Heart left ventricle (tissue), 16 donors: ENCODE results near the gene HNF1A. TPM values are rescaled to one million over a fixed set of nuclear protein-coding genes. Genes with fewer than 3 reads are reported as not detected.

Source experiments
- ATAC-seq, 4 donors: fragments of 200-7000 bp; cut with Tn5 transposase; one replicate each; pipeline ENCODE4 v1.9.1; 2020 to 2022; ENCODE audit warnings: moderate library complexity in 4 of 4, mild to moderate bottlenecking in 3 of 4, moderate number of reproducible peaks in 1 of 4
- DNase-seq, 5 donors: peaks; one replicate each; pipeline ENCODE4 v3.0.0-alpha.2; 2020
- H3K27ac ChIP-seq, 12 donors: fragments of 200-600 bp; sonication (generic) in 4 of 12; one replicate each; pipeline versions ENCODE4 v1.5.0 to v1.8.0; 2016 to 2022; ENCODE audit warnings: mild to moderate bottlenecking in 2 of 12
- H3K27me3 ChIP-seq, 9 donors: fragments of 200-600 bp; sonication (generic) in 2 of 9; one replicate each; pipeline versions ENCODE4 v1.5.1 to v1.8.0; 2016 to 2022; ENCODE audit warnings: mild to moderate bottlenecking in 3 of 9
- H3K36me3 ChIP-seq, 9 donors: fragments of 200-600 bp; sonication (generic) in 2 of 9; one replicate each; pipeline versions ENCODE4 v1.5.0 to v1.8.0; 2018 to 2022; ENCODE audit warnings: mild to moderate bottlenecking in 2 of 9
- H3K4me1 ChIP-seq, 12 donors: fragments of 200-600 bp; sonication (generic) in 4 of 12; one replicate each; pipeline versions ENCODE4 v1.5.0 to v1.8.0; 2016 to 2022; ENCODE audit warnings: mild to moderate bottlenecking in 3 of 12
- H3K4me3 ChIP-seq, 12 donors: fragments of 200-600 bp; sonication (generic) in 4 of 12; one replicate each; pipeline versions ENCODE4 v1.5.0 to v1.8.0; 2017 to 2022; ENCODE audit warnings: mild to moderate bottlenecking in 9 of 12, moderate library complexity in 4 of 12
- H3K9me3 ChIP-seq, 12 donors: fragments of 200-600 bp; sonication (generic) in 4 of 12; one replicate each; pipeline versions ENCODE4 v1.5.0 to v1.8.0; 2016 to 2022; ENCODE audit warnings: mild to moderate bottlenecking in 1 of 12
- POLR2A ChIP-seq, 2 donors: fragments of 450-650 bp; IDR thresholded peaks; one replicate each; pipeline ENCODE4 v1.6.1; 2017; ENCODE audit warnings: antibody characterized with exemption in 2 of 2, mild to moderate bottlenecking in 2 of 2, moderate library complexity in 2 of 2
- WGBS, 4 donors: extraction: QIAGEN DNeasy Blood & Tissue Kit in 2 of 4; methylation state at CpG; one replicate each; pipeline versions ENCODE4 v1.1.5 to v1.1.7; 2013 to 2018; 5-methylcytosine and 5-hydroxymethylcytosine counted together
- intact Hi-C, 10 donors: fragments of 100-400 bp; cut with DNase I; formaldehyde crosslinking; loops; one replicate each; pipeline versions ENCODE4 v1.11.1 to v1.14.2; 2022
- polyA plus RNA-seq, 2 donors: library from polyadenylated mRNA; stranded (reverse); fragments of 200-250 nt; gene quantifications; one replicate each; pipeline ENCODE4 v1.2.3, GENCODE V29; 2013
- total RNA-seq, 9 donors: library from RNA; depleted of rRNA in 2 of 9; stranded (reverse); fragments of >200 nt in 2 of 9; fragmentation: NEBNext Ultra II Directional in 3 of 9; extraction: Animal tissue kit (Norgen Biotek cat#: 25700) in 3 of 9; gene quantifications; one replicate each; pipeline versions ENCODE4 v1.1.0 to v1.2.4, GENCODE V29; 2016 to 2023
- TF ChIP-seq, protein P1 (sequence below), 12 donors: fragments of 200-600 bp; sonication (generic) in 4 of 12; IDR thresholded peaks; one replicate each; pipeline versions ENCODE4 v1.5.0 to v1.8.0; 2018 to 2022; ENCODE audit warnings: antibody characterized with exemption in 12 of 12, mild to moderate bottlenecking in 5 of 12
- donor health status: ischemic (EF 13 %, LVEDD 7.1; RV severe dilation, severe dysfunction).
- donor health status: healthy with polysubstance abuse.
- donor health status: DM: no; HTN: yes; CAD: no.
- donor health status: DM: no; HTN: no; CAD: no.
- donor health status: ischemic (EF 25% LVEDD 6.9; RV normal size, moderate dysfunction).
- donor health status: ischemic (EF 25% LVEDD 5.7; RV mildly dilated, moderate dysfunction).
- donor health status: healthy.
- donor health status: DM: yes; HTN: yes; CAD: no.
- donor health status: ischemic (EF 35%, LVEDD 5.7; RV mildly dilated, moderate dysfunction).
- donor health status: nonischemic (EF 11% LVEDD 7.7; RV severe dilation, severe dysfunction).
- donor health status: DM: yes; HTN: yes; CAD: no.
- donor health status: PGD.
- donor health status: ischemic (EF 29% LVEDD 5.4; RV normal size, mild dysfunction).
- donor health status: nonischemic (EF 23%, LVEDD 6.1; RV moderate dilation, normal function).

Gene HNF1A
- total and polyA plus RNA-seq, 11 donors = 0.03 TPM; not detected in 10

DNA sequence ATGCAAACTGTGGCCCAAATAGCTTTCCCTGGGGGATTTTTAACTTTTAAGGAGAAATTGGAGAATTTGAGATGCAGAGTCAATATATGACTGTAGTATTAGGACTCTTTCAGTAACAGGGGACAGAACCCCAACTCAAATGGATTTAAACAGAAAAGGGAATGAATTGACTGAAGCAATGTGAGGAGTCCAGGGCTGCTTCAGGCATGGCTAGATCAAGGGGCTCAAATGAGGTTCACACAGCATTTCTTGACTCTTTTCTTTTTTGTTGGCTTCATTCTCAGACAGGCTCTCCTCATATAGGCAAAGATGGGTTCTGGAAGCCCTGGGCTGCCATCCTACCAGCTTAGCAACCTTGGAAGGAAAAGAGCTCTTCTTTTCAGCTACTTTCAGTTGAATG lies 13.6 kb downstream of the HNF1A start:
- Histone ChIP-seq H3K36me3 (no peaks in the 10 kb centered on the region), H3K9me3 (no peaks in the 10 kb centered on the region), H3K4me3 (no peak overlapping the region), H3K27me3 (peaks cover 0 to 7% (median 0%) of the 10 kb centered on the region in 9 donors), H3K27ac (no peak overlapping the region), H3K4me1 (no peaks in the 10 kb centered on the region)
- ATAC-seq (no peak), DNase-seq (no peak)
- intact Hi-C loops = no loop called here
- no peak for TF ChIP-seq POLR2A (IDR thresholded peaks at IDR 0.05)
- TF ChIP-seq, protein P1, sequence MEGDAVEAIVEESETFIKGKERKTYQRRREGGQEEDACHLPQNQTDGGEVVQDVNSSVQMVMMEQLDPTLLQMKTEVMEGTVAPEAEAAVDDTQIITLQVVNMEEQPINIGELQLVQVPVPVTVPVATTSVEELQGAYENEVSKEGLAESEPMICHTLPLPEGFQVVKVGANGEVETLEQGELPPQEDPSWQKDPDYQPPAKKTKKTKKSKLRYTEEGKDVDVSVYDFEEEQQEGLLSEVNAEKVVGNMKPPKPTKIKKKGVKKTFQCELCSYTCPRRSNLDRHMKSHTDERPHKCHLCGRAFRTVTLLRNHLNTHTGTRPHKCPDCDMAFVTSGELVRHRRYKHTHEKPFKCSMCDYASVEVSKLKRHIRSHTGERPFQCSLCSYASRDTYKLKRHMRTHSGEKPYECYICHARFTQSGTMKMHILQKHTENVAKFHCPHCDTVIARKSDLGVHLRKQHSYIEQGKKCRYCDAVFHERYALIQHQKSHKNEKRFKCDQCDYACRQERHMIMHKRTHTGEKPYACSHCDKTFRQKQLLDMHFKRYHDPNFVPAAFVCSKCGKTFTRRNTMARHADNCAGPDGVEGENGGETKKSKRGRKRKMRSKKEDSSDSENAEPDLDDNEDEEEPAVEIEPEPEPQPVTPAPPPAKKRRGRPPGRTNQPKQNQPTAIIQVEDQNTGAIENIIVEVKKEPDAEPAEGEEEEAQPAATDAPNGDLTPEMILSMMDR (IDR thresholded peaks at IDR 0.05) = no peak

GRCh38 chr12:120992989-120993388 lies 14.6 kb downstream of the HNF1A start:
- Histone ChIP-seq H3K9me3 (no peaks in the 10 kb centered on the region), H3K27ac (no peak overlapping the region), H3K4me1 (no peaks in the 10 kb centered on the region), H3K4me3 (no peak overlapping the region), H3K36me3 (no peaks in the 10 kb centered on the region), H3K27me3 (peaks cover 0 to 7% (median 0%) of the 10 kb centered on the region in 9 donors)
- ATAC-seq (no peak), DNase-seq (no peak)
- no peak for TF ChIP-seq POLR2A (IDR thresholded peaks at IDR 0.05)
- TF ChIP-seq, protein P1 (IDR thresholded peaks at IDR 0.05) = no peak
- WGBS, 4 donors = 86 to 100% (median 94%) methylated on average over 1 of the region's 1 CpG
- intact Hi-C loops = no loop called here

GRCh38 chr12:120993496-120993895 lies 15.2 kb downstream of the HNF1A start:
- Histone ChIP-seq H3K4me3 (no peak overlapping the region), H3K27ac (no peak overlapping the region), H3K36me3 (no peaks in the 10 kb centered on the region), H3K9me3 (no peaks in the 10 kb centered on the region), H3K27me3 (peaks cover 0 to 9% (median 0%) of the 10 kb centered on the region in 9 donors), H3K4me1 (no peaks in the 10 kb centered on the region)
- 83 to 87% (median 84%) methylated on average over 9 to 11 of the region's 11 CpGs for WGBS, 4 donors
- no peak for DNase-seq
- TF ChIP-seq, protein P1 (IDR thresholded peaks at IDR 0.05) = no peak
- TF ChIP-seq POLR2A (IDR thresholded peaks at IDR 0.05) = no peak
- no peak for ATAC-seq
- intact Hi-C loops = no loop called here

DNA sequence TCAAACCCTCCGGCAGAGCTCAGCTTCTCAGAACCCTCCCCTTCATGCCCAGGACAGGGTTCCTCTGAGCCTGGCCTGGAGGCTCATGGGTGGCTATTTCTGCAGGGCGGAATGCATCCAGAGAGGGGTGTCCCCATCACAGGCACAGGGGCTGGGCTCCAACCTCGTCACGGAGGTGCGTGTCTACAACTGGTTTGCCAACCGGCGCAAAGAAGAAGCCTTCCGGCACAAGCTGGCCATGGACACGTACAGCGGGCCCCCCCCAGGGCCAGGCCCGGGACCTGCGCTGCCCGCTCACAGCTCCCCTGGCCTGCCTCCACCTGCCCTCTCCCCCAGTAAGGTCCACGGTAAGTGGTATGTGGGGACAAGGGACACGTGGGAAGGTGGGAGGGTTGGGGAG lies 15.7 kb downstream of the HNF1A start:
- DNase-seq = no peak
- H3K27me3 ChIP-seq = peaks cover 0 to 14% (median 0%) of the 10 kb centered on the region in 9 donors
- 81 to 88% (median 86%) methylated on average over 10 to 15 of the region's 15 CpGs for whole genome bisulfite sequencing, 4 donors
- H3K4me1 ChIP-seq = peaks cover 0 to under 1% (median 0%) of the 10 kb centered on the region in 12 donors
- no peak overlapping the region for H3K27ac ChIP-seq
- intact Hi-C loops = no loop called here
- no peak for ATAC-seq
- TF ChIP-seq, protein P1 (IDR thresholded peaks at IDR 0.05) = no peak
- no peak for TF ChIP-seq POLR2A (IDR thresholded peaks at IDR 0.05)
- no peaks in the 10 kb centered on the region for H3K9me3 ChIP-seq
- H3K4me3 ChIP-seq = no peak overlapping the region
- no peaks in the 10 kb centered on the region for H3K36me3 ChIP-seq
